OCI-LY3 (cell line): ENCODE results near the gene GSS.

Experiments
- H2AFZ ChIP-seq: fragments of 200-600, 300-600 bp; shearing (Covaris generic); 2 replicates; pipeline ENCODE4 v1.6.0; 2014; ENCODE audit warnings: antibody characterized with exemption, low read depth, low read length
- H3K27ac ChIP-seq: fragments of 200-600, 300-600 bp; sonication (generic); 2 replicates; pipeline ENCODE4 v1.5.1; 2014; ENCODE audit warnings: mild to moderate bottlenecking, low read length, moderate library complexity, mixed read lengths
- H3K27me3 ChIP-seq: fragments of 200-600, 300-600 bp; sonication (generic); 2 replicates; pipeline ENCODE4 v1.6.1; 2014; ENCODE audit warnings: low read depth, low read length, mixed read lengths
- H3K36me3 ChIP-seq: fragments of 200-600, 300-600 bp; sonication (generic); replicated peaks from 2 replicates; pipeline ENCODE3; 2014; ENCODE audit warnings: low read depth, low read length, mixed read lengths
- H3K4me1 ChIP-seq: fragments of 300-600, 200-600 bp; sonication (generic); 2 replicates; pipeline ENCODE4 v1.6.1; 2014; ENCODE audit warnings: low read length, mixed read lengths
- H3K4me2 ChIP-seq: fragments of 200-600, 300-600 bp; sonication (generic); 2 replicates; pipeline ENCODE4 v1.6.1; 2014; ENCODE audit warnings: low read length, mixed read lengths
- H3K4me3 ChIP-seq: fragments of 300-600, 200-600 bp; sonication (generic); 2 replicates; pipeline ENCODE4 v1.5.1; 2014; ENCODE audit warnings: antibody characterized with exemption, mild to moderate bottlenecking, low read length, moderate library complexity
- H3K79me2 ChIP-seq: fragments of 300-600, 200-600 bp; shearing (Covaris generic); 2 replicates; pipeline ENCODE4 v1.6.1; 2014; ENCODE audit warnings: mild to moderate bottlenecking, low read length, mixed read lengths
- H3K9ac ChIP-seq: fragments of 300-600, 200-600 bp; shearing (Covaris generic); 2 replicates; pipeline ENCODE4 v1.6.0; 2014; ENCODE audit warnings: mild to moderate bottlenecking, low read length, moderate library complexity
- H3K9me3 ChIP-seq: fragments of 200-600, 300-600 bp; shearing (Covaris generic); 2 replicates; pipeline ENCODE4 v1.6.1; 2014; ENCODE audit warnings: low read length, mixed read lengths; ENCODE audit not compliant: insufficient read depth
- H4K20me1 ChIP-seq: fragments of 200-600, 300-600 bp; sonication (generic); 2 replicates; pipeline ENCODE4 v1.6.1; 2016; ENCODE audit warnings: low read length, mixed read lengths; ENCODE audit not compliant: insufficient read depth
- EZH2phosphoT487 ChIP-seq: fragments of 200-600 bp; shearing (Covaris generic); IDR thresholded peaks from 2 replicates; pipeline ENCODE4 v1.6.1; 2018; ENCODE audit warnings: antibody characterized with exemption, mixed run types, low read depth
- TF ChIP-seq, protein P1 (sequence below): fragments of 200-600, 300-600 bp; sonication (generic); IDR thresholded peaks from 2 replicates; pipeline ENCODE4 v1.5.1; 2014; ENCODE audit warnings: antibody characterized with exemption, low read length, low read depth

Gene GSS

DNA sequence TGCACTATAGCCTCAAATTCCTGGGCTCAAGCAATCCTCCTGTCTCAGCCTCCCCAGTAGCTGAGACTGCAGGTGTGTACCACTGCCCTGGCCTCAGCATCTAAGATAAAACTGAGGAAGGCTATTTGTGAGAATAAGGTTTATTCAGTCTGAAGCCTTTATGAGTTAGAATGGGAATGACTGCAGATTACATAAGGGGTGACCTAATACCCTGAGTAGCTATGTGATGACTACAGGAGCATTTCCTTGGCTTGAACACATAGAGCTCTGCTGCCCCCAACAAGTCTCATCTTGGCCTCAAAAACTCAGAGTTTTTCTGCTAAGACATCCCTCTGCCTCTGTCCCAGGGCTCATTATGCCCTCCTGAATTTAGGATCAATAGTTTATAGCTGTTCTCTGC is 7.6 kb downstream of the GSS start:
- Histone ChIP-seq H2AFZ (no peak overlapping the region), H3K36me3 (peaks cover 16% of the 10 kb centered on the region), H3K9ac (no peak overlapping the region), H3K9me3 (no peaks in the 10 kb centered on the region), H3K27ac (no peak overlapping the region), H3K27me3 (no peaks in the 10 kb centered on the region), H3K4me1 (no peaks in the 10 kb centered on the region), H4K20me1 (no peaks in the 10 kb centered on the region), H3K4me2 (no peak overlapping the region), H3K4me3 (no peak overlapping the region), H3K79me2 (no peaks in the 10 kb centered on the region)
- no peak for TF ChIP-seq EZH2phosphoT487
- TF ChIP-seq, protein P1, sequence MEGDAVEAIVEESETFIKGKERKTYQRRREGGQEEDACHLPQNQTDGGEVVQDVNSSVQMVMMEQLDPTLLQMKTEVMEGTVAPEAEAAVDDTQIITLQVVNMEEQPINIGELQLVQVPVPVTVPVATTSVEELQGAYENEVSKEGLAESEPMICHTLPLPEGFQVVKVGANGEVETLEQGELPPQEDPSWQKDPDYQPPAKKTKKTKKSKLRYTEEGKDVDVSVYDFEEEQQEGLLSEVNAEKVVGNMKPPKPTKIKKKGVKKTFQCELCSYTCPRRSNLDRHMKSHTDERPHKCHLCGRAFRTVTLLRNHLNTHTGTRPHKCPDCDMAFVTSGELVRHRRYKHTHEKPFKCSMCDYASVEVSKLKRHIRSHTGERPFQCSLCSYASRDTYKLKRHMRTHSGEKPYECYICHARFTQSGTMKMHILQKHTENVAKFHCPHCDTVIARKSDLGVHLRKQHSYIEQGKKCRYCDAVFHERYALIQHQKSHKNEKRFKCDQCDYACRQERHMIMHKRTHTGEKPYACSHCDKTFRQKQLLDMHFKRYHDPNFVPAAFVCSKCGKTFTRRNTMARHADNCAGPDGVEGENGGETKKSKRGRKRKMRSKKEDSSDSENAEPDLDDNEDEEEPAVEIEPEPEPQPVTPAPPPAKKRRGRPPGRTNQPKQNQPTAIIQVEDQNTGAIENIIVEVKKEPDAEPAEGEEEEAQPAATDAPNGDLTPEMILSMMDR, result no peak

DNA sequence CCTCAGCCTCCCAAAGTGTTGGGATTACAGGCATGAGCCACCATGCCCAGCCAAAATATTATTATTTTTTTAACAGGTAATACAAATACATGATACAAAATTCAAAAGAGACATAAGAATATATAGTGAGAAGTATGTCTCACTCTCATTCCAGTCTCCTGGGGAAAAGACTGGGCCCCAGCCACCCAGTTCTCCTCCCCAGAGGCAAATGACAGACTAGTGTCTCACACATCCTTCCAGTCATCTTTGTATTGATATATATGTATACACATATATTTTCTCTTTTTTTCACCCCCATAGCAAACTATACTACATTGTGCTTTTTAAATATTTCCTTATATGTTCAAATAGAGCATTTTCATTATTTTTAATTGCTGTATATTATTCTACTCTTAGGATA is 8.3 kb downstream of the GSS start:
- Histone ChIP-seq H3K9me3 (no peaks in the 10 kb centered on the region), H3K36me3 (peaks cover 16% of the 10 kb centered on the region), H3K4me2 (no peak overlapping the region), H2AFZ (no peak overlapping the region), H3K27me3 (no peaks in the 10 kb centered on the region), H3K79me2 (no peaks in the 10 kb centered on the region), H3K9ac (no peak overlapping the region), H3K4me1 (no peaks in the 10 kb centered on the region), H3K27ac (no peak overlapping the region), H3K4me3 (no peak overlapping the region), H4K20me1 (no peaks in the 10 kb centered on the region)
- TF ChIP-seq EZH2phosphoT487, result no peak
- TF ChIP-seq, protein P1, result no peak

- Histone ChIP-seq H3K27me3 (no peaks in the 10 kb centered on the region), H3K4me3 (no peak overlapping the region), H3K36me3 (peaks cover 22% of the 10 kb centered on the region), H2AFZ (no peak overlapping the region), H3K4me1 (no peaks in the 10 kb centered on the region), H3K27ac (no peak overlapping the region), H3K9me3 (no peaks in the 10 kb centered on the region), H3K79me2 (no peaks in the 10 kb centered on the region), H4K20me1 (no peaks in the 10 kb centered on the region), H3K4me2 (no peak overlapping the region), H3K9ac (no peak overlapping the region)
- TF ChIP-seq, protein P1, result no peak
- TF ChIP-seq EZH2phosphoT487, result no peak
Observed at GRCh38 chr20:34946661-34947060, 8.9 kb downstream of the GSS start.

- Histone ChIP-seq H3K9me3 (no peaks in the 10 kb centered on the region), H3K27me3 (no peaks in the 10 kb centered on the region), H2AFZ (no peak overlapping the region), H3K9ac (no peak overlapping the region), H3K4me3 (no peak overlapping the region), H3K79me2 (no peaks in the 10 kb centered on the region), H3K36me3 (peaks cover 30% of the 10 kb centered on the region), H4K20me1 (no peaks in the 10 kb centered on the region), H3K27ac (no peak overlapping the region), H3K4me1 (no peaks in the 10 kb centered on the region), H3K4me2 (no peak overlapping the region)
- TF ChIP-seq, protein P1, result no peak
- no peak for TF ChIP-seq EZH2phosphoT487
Observed at GRCh38 chr20:34945315-34946077, 10.1 kb downstream of the GSS start.
